Esophagus muscularis mucosa (tissue), 3 donors: ENCODE measurements around the gene MEGF6.

ENCODE experiments used
- POLR2A ChIP-seq: fragments of 450-650 bp; IDR thresholded peaks from one replicate; pipeline ENCODE4 v1.6.1; 2017; ENCODE audit warnings: antibody characterized with exemption, moderate library complexity, mild to moderate bottlenecking, low read depth
- TF ChIP-seq, protein P1 (sequence below), 3 experiments: fragments of 200-600 bp in 2 of 3; fragments of 450-650 bp in 1 of 3; sonication (generic) in 2 of 3; IDR thresholded peaks; one replicate each; pipeline ENCODE4 v1.5.1; 2017 to 2019; ENCODE audit warnings: antibody characterized with exemption in 3 of 3, mild to moderate bottlenecking in 2 of 3, moderate library complexity in 1 of 3

DNA sequence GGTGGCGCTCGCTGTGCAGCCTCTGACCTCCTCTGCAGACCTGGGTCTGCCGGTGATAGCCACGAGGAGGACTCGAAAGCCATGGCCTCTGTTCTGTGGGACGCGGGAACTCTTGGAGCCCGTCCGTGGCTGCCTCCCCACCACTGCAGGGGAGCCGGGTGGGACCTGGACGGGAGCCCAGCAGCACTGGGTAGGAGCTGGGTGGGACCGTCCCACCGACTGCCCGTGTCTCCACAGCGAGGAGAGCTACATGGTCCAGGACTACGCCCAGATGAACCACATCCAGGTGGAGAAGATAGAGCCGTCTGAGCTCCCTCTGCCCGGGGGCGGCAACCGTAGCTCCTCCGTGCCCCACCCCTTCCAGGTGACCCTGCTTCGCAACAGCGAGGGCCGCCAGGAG, 133.1 kb downstream of the MEGF6 start:
- TF ChIP-seq POLR2A, result no peak
- TF ChIP-seq, protein P1, sequence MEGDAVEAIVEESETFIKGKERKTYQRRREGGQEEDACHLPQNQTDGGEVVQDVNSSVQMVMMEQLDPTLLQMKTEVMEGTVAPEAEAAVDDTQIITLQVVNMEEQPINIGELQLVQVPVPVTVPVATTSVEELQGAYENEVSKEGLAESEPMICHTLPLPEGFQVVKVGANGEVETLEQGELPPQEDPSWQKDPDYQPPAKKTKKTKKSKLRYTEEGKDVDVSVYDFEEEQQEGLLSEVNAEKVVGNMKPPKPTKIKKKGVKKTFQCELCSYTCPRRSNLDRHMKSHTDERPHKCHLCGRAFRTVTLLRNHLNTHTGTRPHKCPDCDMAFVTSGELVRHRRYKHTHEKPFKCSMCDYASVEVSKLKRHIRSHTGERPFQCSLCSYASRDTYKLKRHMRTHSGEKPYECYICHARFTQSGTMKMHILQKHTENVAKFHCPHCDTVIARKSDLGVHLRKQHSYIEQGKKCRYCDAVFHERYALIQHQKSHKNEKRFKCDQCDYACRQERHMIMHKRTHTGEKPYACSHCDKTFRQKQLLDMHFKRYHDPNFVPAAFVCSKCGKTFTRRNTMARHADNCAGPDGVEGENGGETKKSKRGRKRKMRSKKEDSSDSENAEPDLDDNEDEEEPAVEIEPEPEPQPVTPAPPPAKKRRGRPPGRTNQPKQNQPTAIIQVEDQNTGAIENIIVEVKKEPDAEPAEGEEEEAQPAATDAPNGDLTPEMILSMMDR (IDR thresholded peaks at IDR 0.05), result no peak
